ENCODE data around the gene STAT2.

Gene STAT2

DNA sequence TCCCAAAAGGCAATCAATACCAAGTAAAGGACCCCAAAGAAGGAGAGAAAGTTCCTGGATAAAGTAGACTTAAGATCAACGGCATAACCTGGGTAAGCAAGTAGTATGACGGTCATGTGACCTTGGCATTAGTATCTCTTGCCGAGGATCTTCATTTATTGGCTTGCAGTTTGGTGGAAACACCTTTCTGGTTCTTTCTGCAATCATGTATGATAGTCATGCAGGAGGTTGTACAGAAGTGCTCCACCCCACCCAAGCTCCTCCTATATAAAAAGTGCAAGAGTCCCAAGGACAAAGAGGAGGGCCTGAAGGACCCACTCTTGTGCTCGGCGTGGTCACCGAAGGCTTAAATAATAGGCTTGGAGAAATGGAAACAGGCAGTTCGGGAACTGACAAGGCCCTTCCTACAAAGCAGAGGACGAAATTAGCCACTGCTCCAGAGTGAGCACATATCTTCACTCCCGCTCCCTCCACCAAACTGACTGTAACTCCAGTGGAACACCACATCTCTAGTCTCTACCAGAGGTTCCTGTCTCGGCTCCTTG is 60.5 kb downstream of the STAT2 start:
- H3K4me2 ChIP-seq (ENCODE audit: low read length), result peak overlapping the region; percentile 93
- H3K4me3 ChIP-seq (ENCODE audit: low read length), result peak overlapping the region; percentile 85
- H3K79me2 ChIP-seq (ENCODE audit: low read length), result peaks cover 63% of the 10 kb centered on the region
- peak overlapping the region; percentile 71 for H3K27ac ChIP-seq (ENCODE audit: low read length)
- H2AFZ ChIP-seq (ENCODE audit: low read depth, low read length), result no peak overlapping the region
- H3K9me3 ChIP-seq (ENCODE audit: insufficient read depth, low read length), result no peaks in the 10 kb centered on the region
- H3K4me1 ChIP-seq (ENCODE audit: low read length), result peaks cover 52% of the 10 kb centered on the region
- no peaks in the 10 kb centered on the region for H3K27me3 ChIP-seq (ENCODE audit: low read depth, low read length)
- no peak for TF ChIP-seq EZH2phosphoT487 (IDR thresholded peaks at IDR 0.05; ENCODE audit: low read depth)
- TF ChIP-seq, protein P1, sequence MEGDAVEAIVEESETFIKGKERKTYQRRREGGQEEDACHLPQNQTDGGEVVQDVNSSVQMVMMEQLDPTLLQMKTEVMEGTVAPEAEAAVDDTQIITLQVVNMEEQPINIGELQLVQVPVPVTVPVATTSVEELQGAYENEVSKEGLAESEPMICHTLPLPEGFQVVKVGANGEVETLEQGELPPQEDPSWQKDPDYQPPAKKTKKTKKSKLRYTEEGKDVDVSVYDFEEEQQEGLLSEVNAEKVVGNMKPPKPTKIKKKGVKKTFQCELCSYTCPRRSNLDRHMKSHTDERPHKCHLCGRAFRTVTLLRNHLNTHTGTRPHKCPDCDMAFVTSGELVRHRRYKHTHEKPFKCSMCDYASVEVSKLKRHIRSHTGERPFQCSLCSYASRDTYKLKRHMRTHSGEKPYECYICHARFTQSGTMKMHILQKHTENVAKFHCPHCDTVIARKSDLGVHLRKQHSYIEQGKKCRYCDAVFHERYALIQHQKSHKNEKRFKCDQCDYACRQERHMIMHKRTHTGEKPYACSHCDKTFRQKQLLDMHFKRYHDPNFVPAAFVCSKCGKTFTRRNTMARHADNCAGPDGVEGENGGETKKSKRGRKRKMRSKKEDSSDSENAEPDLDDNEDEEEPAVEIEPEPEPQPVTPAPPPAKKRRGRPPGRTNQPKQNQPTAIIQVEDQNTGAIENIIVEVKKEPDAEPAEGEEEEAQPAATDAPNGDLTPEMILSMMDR (IDR thresholded peaks at IDR 0.05; ENCODE audit: low read depth, low read length), result no peak
- peak overlapping the region; percentile 79 for H3K9ac ChIP-seq (ENCODE audit: low read length)
- H4K20me1 ChIP-seq (ENCODE audit: insufficient read depth, low read length), result 0 out of 2 replicates have a peak, but pooled peaks cover 3% of the 10 kb centered on the region
- H3K36me3 ChIP-seq (replicated peaks; ENCODE audit: low read depth, low read length), result peaks cover 10% of the 10 kb centered on the region

DNA sequence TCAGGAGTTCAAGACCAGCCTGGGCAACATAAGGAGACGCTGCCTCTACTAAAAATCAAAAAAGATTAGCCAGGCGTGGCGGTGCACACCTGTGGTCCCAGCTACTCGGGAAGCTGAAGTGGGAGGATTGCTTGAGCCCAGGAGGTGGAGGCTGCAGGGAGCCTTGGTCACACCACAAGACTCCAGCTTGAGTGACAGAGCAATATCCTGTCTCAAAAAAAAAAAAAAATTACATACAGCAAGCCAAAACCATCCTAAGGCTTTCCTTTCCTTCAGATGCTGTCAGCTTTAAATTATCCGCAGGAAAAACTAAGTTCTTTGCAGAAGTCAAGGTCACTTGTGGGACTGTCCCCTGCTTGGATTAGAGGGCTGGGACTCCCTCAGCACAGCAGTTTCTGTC is 61.1 kb downstream of the STAT2 start:
- 0 out of 2 replicates have a peak, but pooled peaks cover 3% of the 10 kb centered on the region for H4K20me1 ChIP-seq (ENCODE audit: insufficient read depth, low read length)
- peak overlapping the region; percentile 71 for H3K27ac ChIP-seq (ENCODE audit: low read length)
- no peak for TF ChIP-seq EZH2phosphoT487 (IDR thresholded peaks at IDR 0.05; ENCODE audit: low read depth)
- no peak overlapping the region for H2AFZ ChIP-seq (ENCODE audit: low read depth, low read length)
- H3K9me3 ChIP-seq (ENCODE audit: insufficient read depth, low read length), result no peaks in the 10 kb centered on the region
- peak overlapping the region; percentile 93 for H3K4me2 ChIP-seq (ENCODE audit: low read length)
- H3K27me3 ChIP-seq (ENCODE audit: low read depth, low read length), result no peaks in the 10 kb centered on the region
- peak overlapping the region; percentile 85 for H3K4me3 ChIP-seq (ENCODE audit: low read length)
- peaks cover 52% of the 10 kb centered on the region for H3K4me1 ChIP-seq (ENCODE audit: low read length)
- peaks cover 11% of the 10 kb centered on the region for H3K36me3 ChIP-seq (replicated peaks; ENCODE audit: low read depth, low read length)
- peak overlapping the region; percentile 79 for H3K9ac ChIP-seq (ENCODE audit: low read length)
- peaks cover 68% of the 10 kb centered on the region for H3K79me2 ChIP-seq (ENCODE audit: low read length)

DNA sequence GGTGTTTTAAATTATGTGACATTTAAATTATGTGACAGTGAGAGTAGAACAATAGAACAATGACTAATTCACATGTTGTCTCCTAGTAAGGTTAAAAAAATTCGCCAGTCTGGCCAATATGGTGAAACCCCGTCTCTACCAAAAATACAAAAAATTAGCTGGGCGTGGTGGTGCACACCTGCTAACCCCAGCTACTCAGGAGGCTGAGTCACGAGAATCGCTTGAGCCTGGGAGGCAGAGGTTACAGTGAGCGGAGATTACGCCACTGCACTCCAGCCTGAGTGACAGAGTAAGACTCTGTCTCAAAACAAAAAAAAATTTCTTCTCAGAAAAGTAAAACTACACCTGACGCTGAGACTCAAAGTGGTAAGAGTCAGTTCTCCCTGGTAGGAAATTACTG is 62.5 kb downstream of the STAT2 start:
- no peaks in the 10 kb centered on the region for H3K27me3 ChIP-seq (ENCODE audit: low read depth, low read length)
- H3K79me2 ChIP-seq (ENCODE audit: low read length), result peaks cover 79% of the 10 kb centered on the region
- TF ChIP-seq EZH2phosphoT487 (IDR thresholded peaks at IDR 0.05; ENCODE audit: low read depth), result no peak
- TF ChIP-seq, protein P1 (IDR thresholded peaks at IDR 0.05; ENCODE audit: low read depth, low read length), result no peak
- H4K20me1 ChIP-seq (ENCODE audit: insufficient read depth, low read length), result 0 out of 2 replicates have a peak, but pooled peaks cover 3% of the 10 kb centered on the region
- peak overlapping the region; percentile 81 for H3K27ac ChIP-seq (ENCODE audit: low read length)
- H3K36me3 ChIP-seq (replicated peaks; ENCODE audit: low read depth, low read length), result peaks cover 13% of the 10 kb centered on the region
- peaks cover 47% of the 10 kb centered on the region for H3K4me1 ChIP-seq (ENCODE audit: low read length)
- H3K4me3 ChIP-seq (ENCODE audit: low read length), result no peak overlapping the region
- no peak overlapping the region for H2AFZ ChIP-seq (ENCODE audit: low read depth, low read length)
- no peaks in the 10 kb centered on the region for H3K9me3 ChIP-seq (ENCODE audit: insufficient read depth, low read length)
- no peak overlapping the region for H3K9ac ChIP-seq (ENCODE audit: low read length)
- peak overlapping the region; percentile 71 for H3K4me2 ChIP-seq (ENCODE audit: low read length)

DNA sequence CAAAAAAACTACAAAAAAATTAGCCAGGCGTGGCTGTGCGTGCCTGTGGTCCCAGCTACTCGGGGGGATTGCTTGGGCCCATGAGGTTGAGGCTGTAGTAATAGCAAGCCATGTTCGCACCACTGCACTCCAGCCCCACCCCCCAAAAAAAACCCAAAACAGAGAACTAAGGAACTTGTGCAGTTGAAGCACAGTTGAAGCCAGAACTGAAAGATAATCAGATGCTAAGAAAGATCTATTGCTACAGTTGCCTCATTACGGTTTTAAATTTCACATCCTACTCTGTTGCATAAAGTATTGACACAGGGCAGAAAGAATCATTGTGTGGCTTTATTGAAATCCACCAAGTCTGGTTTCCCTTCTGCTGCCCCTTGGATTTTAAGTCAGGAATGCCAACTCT is 63.6 kb downstream of the STAT2 start:
- Histone ChIP-seq H3K4me1 (ENCODE audit: low read length) (peaks cover 40% of the 10 kb centered on the region), H3K27me3 (ENCODE audit: low read depth, low read length) (no peaks in the 10 kb centered on the region), H3K4me2 (ENCODE audit: low read length) (peak overlapping the region; percentile 71), H4K20me1 (ENCODE audit: insufficient read depth, low read length) (0 out of 2 replicates have a peak, but pooled peaks cover 3% of the 10 kb centered on the region), H2AFZ (ENCODE audit: low read depth, low read length) (no peak overlapping the region), H3K9ac (ENCODE audit: low read length) (peak overlapping the region; percentile 24), H3K9me3 (ENCODE audit: insufficient read depth, low read length) (no peaks in the 10 kb centered on the region), H3K4me3 (ENCODE audit: low read length) (peak overlapping the region; percentile 43), H3K36me3 (replicated peaks; ENCODE audit: low read depth, low read length) (peaks cover 18% of the 10 kb centered on the region), H3K79me2 (ENCODE audit: low read length) (peaks cover 88% of the 10 kb centered on the region), H3K27ac (ENCODE audit: low read length) (peak overlapping the region; percentile 81)
- no peak for TF ChIP-seq EZH2phosphoT487 (IDR thresholded peaks at IDR 0.05; ENCODE audit: low read depth)
- TF ChIP-seq, protein P1 (IDR thresholded peaks at IDR 0.05; ENCODE audit: low read depth, low read length), result no peak
